Body of pancreas (tissue), 4 donors: ENCODE data around the gene DNAJC24.

Source experiments
- CTCF ChIP-seq, 7 experiments: fragments of 450-650 bp in 4 of 7; fragments of 200-600 bp in 3 of 7; sonication (generic) in 3 of 7; IDR thresholded peaks; one replicate each; pipeline ENCODE4 v1.5.1; 2016 to 2019; ENCODE audit warnings: antibody characterized with exemption in 7 of 7
- POLR2A ChIP-seq, 3 donors: fragments of 450-650 bp; IDR thresholded peaks; one replicate each; pipeline ENCODE4 v1.6.1; 2016; ENCODE audit warnings: antibody characterized with exemption in 3 of 3, mild to moderate bottlenecking in 2 of 3

GRCh38 chr11:31477528-31478222, 108.0 kb downstream of the DNAJC24 start:
- TF ChIP-seq CTCF (IDR thresholded peaks at IDR 0.05) = no peak
- TF ChIP-seq POLR2A (IDR thresholded peaks at IDR 0.05) = no peak
